Activated CD4-positive, CD25-positive, alpha-beta regulatory T cell treated with anti-CD3 and anti-CD28 coated beads, Interleukin-2, amount 50 U/mL, for 24 hours (primary cell): ENCODE data around the gene ZMIZ1.

ENCODE experiments used
- ATAC-seq, 2 donors: fragments of 150-1000 bp; cut with Tn5 transposase; one replicate each; pipeline ENCODE4 v1.10.0; 2021; ENCODE audit warnings: mild to moderate bottlenecking in 1 of 2, moderate library complexity in 1 of 2

The ZMIZ1 gene

DNA sequence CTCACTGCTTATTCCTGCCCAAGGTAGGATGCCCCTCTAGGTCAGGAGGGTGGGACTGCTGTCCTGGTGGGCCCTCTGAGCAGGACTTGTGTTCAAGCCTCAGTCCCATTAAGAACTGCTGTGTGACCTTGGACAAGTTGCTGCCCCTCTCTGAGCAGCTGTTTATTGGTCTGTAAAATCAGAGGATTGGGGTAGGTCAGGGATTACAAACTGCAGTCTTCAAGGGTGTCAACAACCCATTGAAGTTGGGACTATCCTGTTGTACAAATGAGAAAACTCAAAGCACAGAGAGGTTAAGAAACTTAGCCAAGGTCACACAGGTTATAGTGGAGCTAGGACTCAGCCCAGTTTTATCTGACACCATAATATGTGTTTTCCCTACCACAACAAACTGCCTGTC lies 55.3 kb downstream of the ZMIZ1 start:
- ATAC-seq, result no peak

DNA sequence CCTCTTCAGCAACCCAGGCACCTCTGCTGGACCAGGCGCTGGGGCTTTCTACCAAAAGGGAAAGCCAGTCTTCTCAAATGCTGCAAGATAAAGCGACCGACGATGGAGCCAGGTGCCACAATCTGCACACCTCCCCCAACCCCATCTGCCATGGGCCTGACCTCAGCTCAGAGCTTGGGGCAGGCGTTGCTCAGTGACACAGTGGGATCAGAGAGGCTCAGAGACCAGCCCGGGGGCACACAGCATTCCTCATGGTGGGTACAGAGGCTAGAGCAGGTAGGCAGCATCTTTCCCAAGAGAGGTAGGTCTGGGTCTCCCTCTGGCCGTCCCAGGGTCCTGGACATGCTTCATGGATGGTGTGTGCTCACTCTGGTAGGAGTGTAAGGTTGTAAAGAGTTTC lies 56.3 kb downstream of the ZMIZ1 start:
- no peak for ATAC-seq

DNA sequence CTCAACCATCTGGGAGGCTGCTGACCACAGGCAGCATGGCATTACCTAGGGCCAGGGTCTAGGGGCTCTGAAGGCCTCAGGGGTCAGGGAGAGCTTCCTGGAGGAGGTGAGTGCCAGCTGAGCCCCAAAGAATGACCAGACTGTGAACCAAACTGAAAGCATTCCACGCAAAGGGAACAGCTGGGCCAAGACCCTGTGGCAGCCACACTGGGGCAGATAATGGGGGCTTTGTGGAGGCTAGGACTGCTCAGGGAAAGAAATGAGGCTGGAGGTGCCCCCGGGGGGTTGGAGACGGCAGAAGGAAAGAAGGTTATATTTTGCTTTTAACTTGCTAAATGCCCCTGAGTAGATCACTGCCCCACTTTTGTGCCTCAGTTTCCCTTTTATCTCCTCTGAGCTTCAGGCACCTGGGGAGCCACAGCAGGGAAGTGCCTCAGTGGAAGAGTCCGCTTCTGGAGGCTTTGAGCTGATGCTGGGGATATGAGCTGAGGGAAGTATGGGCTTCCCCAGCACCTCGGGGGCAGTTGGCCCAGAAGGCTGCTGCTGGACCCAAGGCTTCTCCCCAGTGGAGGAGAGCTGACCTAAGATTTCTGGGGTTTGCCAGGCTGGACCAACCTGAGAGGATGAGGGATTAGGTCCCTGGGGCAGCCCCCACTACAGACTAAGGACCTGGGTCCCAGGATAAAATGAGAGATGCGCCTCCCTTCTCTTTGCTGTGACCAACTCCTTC lies 57.8 kb downstream of the ZMIZ1 start:
- ATAC-seq, result no peak

DNA sequence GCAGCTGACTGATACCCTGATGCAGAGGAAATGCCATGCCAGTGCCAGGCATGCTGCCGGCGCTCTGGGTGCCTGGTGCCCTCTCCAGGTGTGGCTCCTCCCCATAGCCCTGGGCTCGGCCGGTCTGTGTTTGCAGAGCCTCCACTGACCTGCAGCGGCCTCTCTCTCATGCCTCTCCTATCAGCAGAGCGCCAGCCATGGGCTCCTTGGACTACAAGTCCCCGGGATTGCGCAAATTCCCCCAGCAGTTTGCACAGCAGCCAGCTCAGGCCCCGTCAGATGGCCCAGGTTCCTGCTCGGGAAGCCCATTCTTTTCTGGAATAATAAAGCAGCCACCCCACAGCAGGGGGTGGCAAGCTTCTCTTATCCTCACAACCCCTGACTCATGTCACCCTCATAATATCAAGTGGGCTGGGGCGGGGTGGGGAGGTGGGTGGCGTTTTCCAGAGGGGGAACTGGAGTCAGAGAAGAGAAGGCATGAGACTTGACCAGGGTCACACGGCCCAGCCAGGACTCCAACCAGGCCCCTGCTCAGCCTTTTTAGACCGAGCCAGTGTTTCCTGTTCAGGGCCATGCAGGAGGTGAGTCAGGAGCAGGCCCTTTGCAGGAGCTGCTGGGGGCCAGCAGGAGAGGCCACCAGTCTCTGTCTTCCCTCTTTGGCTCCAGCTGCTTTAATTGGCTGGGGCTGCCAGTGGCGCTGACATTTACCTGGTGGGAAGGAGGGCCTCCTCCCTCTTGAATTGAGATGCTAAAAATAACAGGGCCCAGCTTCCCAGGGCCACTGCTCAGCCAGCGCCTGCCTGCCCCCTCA lies 58.6 kb downstream of the ZMIZ1 start:
- no peak for ATAC-seq

DNA sequence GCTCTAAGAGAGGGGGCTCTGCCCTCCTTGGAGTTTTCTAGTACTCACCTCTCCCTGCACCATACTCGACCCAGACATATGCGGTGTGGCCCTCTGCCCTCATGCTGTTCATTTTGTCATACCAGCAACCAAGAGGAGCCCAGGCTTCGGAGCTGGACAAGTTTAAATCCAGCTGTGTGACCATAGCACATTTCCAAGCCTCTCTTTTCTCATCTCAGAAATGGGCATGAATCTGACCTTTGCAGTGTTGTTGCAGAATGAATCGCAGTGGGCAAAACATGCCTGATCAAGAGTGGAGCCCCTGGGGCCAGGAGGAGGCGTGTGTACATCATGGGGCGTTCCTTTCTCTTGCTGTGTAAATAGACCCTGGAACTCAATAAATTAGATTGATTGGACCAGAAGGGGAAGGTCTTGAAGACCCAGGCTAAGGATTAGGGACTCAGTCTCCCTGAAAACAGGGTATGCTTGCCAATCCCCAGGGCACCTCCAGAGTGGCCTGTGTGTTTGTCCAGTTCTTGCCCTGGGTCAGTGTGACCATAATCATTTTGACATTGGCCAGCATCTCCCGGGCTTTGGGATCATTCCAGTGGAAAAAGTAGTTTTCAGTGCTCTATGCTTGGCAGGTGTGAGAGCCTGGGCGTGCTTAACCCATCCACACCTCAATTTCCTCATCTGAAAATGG lies 59.6 kb downstream of the ZMIZ1 start:
- ATAC-seq, result no peak

DNA sequence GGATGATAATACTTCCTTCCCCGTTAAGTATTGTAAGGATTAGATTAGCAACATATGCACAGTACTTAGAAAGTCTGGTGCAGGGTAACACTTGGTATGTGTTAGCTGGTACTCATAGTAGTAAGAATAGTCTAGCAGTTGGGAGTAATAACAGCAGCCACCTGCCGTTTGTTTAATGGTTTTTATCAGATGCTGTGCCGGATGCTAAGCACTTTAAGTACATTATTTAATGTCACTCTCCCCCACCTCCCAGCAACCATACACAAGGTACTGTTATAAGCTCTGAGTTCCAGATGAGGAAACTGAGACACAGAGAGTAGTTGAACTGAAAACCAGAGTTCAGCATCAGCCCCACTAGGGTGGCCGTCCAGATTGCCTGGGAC lies 60.1 kb downstream of the ZMIZ1 start:
- no peak for ATAC-seq

DNA sequence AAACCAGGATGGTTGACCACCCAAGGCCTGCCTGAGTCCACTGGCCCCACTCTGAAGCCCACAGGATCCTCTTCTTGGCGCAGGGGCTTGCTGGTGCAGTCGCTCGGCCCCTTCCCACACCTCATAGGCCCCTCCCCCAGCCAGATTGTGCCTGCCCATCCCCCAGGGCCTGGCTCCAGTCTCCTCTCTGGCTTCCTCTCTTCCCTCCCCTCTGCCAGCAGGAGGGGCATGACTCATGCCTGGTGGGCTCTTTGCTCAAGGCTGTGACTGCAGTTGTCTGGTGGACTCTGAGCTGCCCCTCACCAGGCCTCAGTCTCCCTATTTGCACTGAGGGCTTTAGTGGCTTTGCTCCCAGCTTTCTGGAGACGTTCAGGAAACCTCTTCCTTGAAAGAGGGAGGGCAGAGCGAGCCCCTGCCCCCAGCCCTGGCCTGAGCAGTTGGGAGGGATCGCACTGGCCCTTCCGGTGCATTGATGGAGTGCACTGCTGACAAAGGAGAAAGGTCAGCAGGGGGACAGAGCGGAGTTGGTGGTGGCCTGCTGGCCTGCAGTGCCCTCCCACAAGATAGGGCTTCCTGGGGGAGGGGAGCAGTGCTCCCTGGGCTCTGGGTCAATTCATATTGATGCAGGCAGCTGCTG lies 60.7 kb downstream of the ZMIZ1 start:
- no peak for ATAC-seq

DNA sequence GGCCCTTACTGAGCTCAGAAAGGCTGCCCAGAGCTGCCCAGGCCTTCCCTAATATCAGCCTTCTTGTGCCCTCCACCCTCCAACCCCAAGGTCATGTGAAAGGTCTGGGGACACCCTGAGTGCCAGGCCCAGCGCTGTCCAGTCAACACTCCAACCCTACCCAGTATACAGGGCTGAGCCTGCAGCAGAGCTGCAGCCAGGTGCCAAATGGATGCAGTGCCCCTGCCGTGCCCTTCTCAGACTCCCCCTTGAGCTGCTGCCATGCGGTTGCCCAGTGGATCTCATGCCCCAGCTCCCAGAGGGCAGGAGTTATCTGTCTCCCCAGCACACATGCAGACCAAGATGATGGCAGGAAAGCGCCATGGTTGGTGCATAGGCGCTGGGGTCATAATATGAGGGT lies 61.5 kb downstream of the ZMIZ1 start:
- no peak for ATAC-seq

DNA sequence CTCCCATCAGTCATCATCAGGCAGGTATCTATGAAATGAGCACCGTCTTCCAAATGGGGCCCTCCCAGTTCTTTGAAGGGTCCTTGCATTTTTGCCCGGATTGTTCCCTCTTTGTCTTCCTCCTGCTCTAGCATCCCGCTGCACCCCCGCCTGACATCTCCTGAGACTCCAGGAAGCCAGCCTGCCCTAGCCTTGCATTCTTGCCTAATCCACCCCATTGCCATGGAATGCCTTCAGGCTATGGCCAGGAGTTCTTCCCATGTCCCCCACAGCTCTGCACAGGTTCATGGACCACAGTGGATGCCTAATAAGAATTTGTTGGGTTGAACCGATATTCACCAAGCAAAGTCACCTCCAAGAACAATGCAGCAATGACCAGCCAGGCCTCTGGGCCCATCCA lies 62.1 kb downstream of the ZMIZ1 start:
- ATAC-seq, result no peak

DNA sequence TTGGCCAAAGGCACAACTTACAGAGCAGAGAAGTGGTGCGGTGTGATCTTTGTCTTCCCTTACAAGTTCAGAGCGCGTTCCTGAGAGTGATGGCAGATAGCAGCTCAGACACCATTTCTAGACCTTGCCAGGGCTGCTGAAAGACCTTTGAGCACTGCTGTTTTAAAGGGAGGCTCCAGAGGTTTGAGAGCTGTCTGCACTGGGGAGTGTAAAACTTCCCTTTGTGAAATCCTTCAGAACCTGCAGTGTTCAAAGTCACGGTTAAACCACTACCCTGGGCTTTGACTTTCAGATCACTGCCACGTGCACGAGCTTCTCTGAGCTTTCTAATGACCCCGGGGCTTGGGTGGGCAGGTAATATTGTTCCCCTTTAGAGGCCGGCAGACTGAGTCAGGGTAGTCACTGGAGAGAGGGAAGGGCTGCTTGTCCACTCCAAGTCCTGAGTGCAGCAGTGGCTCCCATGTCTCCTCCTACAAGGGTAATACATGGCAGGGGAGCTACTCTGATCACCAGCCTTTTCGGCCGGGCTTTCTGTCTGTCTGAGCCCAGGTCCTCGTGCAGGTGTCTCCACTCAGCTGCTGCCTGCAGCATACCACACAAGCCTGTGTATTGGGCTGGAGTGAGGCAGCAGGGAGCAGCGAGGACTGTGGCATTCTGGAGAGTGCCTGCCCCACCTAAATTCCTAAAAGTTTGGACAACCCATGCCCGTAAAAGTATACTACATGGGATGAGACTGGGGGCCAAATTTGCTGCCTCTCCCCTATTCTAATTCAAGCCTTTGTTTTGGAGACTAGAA lies 63.3 kb downstream of the ZMIZ1 start:
- ATAC-seq, result no peak

DNA sequence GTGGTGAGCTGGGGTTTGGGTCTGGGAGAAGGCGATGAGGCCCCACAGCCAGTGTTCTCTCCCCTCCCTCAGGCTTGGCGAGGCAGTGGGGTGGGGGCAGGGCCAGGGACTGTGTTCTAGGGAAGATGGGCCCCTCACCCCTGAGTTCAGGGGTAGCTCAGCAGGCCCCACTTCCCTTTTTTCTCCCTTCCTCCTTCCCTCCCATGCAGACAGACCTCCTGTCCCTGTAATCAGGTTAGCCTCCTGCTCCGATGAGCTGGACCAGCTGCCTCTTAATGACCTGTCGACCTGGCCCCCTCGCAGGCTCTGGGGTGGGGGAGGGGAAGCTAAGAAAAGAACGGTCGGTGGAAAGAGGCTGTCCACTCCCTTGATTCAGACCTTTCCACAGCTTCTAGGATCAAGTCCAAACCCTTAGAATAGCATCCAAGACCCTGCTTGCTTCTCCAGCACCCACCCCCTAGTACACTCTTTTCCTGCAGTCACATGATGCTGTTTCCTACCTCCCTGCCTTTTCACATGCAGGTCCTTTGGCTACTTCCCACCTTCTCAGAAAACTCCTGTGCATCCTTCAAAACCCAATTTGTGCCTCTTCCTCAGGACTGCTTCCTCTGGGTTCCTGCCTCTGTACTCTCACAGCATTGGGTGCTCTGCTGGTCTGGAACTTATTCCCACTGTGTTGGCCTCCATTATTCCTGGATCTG lies 64.1 kb downstream of the ZMIZ1 start:
- ATAC-seq, result no peak

DNA sequence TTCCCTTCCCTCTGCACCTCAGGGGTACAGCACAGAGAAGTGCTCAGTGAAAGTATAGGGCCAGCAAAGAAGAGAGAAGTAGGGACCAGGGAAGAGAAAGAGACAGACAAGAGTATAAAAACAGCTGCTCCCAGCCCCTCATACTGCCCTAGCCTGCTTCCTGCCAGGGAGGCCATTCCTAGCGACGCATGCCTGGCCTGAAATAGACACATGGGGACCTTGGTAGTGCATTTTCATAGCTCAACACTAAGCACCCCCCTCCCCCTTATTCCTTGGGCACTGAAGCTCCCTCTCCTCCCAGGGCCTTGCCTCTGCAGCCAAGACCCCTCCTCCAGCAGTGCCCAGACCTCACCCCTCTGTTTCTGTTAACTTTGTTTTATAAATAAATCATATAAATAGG lies 64.7 kb downstream of the ZMIZ1 start:
- no peak for ATAC-seq

DNA sequence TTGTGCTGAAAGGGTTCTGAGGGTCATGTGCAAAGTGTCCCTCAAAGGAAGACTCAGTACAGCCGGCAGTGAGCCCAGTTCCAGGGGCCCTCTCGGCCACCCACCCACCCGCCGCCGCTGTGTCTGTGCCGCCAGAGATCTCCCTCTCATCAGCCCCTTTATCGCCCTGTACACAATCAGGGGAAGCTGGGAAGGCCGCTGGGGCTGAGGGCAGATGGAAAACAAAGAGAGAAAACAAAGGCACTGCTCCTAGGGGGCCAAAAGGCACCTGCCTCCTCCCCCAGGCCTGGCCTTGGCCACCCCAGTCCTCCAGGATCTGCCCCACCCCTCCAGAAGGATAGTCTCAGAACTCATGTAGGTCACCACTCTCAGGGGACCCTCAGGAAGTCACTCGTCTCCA lies 67.0 kb downstream of the ZMIZ1 start:
- ATAC-seq, result no peak

DNA sequence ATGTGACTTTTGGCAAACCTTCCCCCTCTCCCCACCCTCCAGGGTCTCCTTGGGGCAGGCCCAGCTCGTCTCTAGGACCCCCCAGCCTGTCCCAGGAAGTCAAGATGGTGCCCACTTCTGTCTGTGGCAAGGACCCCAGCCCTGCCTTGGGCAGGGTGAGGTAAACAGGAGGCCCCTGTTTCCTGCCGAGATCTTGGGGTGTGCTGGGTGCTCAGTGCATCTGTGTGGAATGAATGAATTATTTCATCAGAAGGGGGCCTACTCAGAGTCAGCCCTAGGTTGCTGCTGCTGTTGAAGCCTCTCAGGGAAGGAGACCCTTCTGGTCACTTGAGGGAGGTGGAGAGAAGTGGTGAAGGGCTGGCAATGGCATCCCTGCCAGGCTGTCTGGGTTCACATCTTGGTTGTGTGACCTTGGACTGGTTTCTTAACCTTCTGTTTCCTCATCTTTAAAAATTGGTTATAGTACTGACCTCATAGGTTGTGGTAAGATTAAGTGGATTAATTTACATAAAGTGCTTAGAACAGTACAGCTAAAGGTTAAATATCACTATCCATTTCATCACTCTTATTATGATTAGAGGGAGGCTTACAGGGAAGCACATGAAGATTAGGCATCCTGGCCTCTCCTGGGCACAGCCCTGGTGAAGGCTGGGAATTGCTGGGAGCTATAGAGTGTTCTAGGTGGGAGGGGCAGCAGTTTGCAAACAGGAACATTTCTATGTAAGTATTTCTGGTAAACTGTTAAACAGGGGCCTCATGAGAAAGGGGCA lies 67.7 kb downstream of the ZMIZ1 start:
- peak; percentile 36 to 53 for ATAC-seq

DNA sequence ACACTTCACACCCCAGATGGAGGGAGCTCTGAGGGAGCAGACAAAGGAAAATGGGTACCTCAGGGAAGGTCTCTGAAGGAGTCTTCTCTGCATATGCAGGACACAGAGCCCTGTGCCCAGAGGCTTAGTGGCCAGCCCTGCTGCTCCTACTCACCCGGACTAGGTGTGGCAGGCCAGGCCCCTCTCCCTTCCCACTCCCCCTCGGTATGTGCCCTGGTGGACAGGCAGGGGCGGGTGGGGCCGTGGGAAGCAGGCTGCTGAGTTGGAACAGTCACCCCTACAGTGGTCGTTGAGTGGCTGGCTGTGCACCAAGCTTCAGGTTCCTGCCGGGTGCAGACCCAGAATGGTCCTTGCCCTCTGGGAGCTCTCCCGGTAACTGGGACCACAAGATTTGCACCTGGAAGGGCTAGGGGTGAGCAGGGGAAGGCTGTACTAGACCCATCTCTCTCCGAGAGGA lies 68.6 kb downstream of the ZMIZ1 start:
- ATAC-seq, result peak in 1 of 2 donors; percentile 12

DNA sequence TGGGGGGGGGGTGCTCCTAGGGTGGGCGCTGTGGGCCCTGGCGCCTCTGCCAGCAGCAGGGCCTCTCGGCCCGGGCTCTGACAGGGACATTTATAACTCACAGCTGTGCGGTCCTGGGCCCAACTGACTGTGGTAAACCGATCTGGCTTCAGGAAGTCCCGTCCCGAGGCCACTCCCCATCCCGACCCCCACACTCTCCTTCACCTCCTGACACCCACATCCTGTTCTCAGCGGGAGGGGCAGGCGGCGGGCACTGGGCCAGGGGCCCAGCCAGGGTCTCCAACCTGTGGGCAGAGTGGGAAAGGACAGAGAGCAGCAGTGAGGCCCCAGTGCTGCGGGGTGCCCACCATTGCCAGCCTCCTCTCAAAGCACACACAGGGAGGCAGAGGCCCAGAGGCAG lies 69.1 kb downstream of the ZMIZ1 start:
- ATAC-seq, result peak; percentile 71 to 78

DNA sequence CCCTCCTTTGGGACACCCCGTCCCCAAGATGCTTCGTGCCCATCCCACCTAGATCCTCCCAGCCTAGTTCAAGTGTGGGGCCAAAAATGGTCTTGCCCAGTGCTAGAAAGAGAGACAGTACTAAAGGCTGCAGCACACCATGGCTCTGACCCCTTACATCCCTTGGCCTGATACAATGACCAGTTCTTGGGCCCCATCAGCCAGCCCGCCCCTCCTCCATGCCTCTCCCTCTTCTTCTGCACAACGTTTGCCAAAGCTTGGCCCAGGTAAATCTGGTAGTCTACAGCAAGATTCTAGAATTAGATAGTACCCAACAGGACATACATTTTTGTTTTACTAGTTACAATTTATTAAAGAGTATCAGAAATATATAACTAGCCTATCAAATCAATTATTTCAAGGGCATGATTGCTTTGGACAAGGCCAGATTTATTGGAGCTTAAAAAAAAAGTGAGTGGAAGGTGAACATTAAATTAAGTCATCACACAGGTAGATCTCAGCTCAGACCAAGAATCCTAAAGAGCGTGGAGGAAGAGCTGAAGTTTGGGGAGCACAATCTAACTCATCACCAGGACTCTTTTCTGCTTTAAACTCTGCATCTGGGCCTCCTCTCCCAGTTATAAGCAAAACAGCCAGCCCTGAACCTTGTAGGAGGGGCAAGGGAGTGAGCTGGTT lies 69.8 kb downstream of the ZMIZ1 start:
- ATAC-seq, result no peak

DNA sequence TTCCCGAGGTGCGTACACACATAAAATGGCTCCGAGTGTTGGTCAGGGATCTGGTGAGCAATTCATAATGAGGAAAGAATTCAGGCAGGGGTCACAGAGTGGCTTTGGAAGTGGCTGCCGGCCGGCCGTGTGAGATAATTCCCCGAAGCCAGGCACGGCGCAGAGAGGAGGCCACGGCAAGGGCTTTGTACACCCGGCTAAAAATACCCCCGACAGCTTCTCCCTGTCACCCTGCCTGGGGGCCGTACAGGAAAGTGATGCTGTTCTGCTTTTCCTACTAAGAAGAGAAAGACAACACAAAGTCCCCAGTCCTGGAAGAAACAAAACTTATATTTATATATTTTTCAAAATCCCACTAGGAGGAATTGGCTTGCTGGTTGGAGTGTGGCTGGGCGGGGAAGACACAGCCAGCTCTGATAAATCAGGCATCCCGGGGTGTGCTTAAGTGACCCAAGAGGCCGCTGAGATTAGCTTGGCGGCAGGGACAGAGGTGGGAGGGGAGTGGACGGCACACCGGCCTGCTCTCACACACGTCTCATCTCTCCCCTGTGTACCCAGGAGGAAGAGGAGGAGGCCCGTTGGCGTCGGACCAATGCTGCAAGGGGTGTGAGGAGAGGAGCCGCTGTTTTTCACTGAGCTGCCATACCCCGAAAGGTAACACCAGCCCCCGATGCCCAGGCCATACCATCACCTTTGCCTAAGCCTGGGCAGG lies 70.5 kb downstream of the ZMIZ1 start:
- ATAC-seq, result no peak

DNA sequence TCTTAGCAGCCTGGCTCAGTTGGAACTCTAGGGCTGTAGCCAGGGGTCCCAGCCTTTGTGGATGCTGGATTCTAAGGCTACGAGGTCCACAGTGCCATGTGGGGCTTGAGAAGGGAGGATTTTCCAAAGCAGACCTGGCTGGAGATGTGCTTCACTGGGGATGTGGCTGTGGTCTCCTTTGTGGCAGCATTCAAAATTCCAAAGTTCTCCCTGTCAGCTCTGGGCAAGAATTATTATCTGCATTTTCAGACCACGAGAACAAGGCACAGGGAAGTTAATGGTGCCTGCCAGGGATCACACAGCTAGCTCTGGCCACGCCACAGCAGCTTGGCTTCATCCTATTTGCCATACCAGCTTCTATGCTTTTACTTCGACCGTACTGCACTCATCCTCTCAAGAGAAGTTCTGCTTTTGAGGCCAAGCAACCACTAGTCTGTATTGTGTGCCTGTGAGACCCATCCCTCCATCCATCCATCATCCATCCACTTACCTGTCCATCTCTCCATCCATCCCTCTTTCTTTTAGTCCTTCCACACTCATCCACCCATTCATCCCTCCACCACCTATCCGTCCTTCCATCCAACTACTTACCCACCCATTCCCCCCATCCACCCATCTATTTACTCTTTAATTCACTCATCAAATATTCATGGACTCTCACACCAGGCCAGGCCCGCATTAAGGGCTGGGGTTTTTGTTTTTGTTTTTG lies 71.5 kb downstream of the ZMIZ1 start:
- ATAC-seq, result no peak
